Activated CD8-positive, alpha-beta memory T cell treated with anti-CD3 and anti-CD28 coated beads, Interleukin-2, amount 50 U/mL, for 24 hours (primary cell): ENCODE measurements around the gene DYNLRB1.
"Not testable (repeated sequence)": the region's sequence is repeated elsewhere in the genome, so short reads cannot be mapped to it uniquely, and the experiment has no call there.

Experiments
- DNase-seq: peaks from one replicate; pipeline ENCODE4 v3.0.0-alpha.2; 2020; ENCODE audit errors: extremely low read depth

The DYNLRB1 gene

DNA sequence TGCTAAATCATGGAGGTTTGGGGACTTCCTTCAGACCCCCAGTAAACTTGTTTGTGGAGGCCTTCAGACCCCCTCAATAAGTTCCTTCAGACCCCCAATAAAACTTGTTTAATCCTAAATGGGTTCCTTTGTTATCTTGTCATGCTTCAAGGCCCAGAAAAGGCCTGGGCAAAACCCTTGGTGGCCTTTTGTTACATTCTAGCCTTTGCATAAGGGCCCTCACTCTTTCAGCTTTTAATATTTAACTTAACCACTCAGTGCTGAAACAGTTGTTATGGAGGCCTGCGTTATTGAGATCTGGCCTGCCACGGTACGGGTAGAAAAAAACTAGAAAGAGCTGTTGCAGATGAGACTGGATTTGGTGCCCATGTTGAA lies 4.3 kb upstream of the DYNLRB1 start:
- DNase-seq, result no peak

DNA sequence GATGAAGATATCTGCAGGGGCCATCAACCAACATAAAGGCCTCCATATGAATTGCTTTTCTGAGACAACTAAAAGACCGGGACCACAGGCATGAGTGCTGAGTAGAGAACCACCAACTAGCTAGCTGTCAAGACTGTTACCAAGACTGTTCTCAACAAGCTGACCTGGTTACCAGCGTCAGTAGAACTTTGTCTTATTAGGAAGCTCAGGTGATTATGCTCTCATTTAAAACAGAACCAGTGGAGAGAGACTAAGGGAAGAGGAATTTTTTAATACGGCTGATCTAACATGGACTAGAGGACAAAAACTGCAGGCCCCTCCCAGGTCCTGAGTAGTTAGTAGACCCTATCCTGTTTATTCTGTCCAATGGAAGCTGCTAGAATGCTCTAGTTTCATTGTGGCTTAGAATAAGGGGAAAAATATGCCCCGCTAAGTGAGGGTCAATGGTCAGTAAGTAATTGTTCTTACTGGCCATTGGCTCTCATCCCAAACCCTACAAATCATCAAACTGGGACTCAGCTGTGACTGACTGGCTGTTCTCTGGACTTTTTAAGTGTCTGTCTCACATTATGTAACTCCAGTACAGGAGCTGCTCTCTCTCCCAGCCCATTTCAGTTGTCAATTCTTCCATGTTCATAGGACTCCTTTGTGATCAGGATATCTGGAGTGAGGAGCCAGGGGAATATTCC lies 3.8 kb upstream of the DYNLRB1 start:
- DNase-seq, result no peak

GRCh38 chr20:34512955-34513419 lies 3.2 kb upstream of the DYNLRB1 start:
- no peak for DNase-seq

GRCh38 chr20:34514034-34514433 lies 2.2 kb upstream of the DYNLRB1 start:
- not testable (repeated sequence) for DNase-seq

GRCh38 chr20:34514897-34515483 lies 1.2 kb upstream of the DYNLRB1 start:
- no peak for DNase-seq

DNA sequence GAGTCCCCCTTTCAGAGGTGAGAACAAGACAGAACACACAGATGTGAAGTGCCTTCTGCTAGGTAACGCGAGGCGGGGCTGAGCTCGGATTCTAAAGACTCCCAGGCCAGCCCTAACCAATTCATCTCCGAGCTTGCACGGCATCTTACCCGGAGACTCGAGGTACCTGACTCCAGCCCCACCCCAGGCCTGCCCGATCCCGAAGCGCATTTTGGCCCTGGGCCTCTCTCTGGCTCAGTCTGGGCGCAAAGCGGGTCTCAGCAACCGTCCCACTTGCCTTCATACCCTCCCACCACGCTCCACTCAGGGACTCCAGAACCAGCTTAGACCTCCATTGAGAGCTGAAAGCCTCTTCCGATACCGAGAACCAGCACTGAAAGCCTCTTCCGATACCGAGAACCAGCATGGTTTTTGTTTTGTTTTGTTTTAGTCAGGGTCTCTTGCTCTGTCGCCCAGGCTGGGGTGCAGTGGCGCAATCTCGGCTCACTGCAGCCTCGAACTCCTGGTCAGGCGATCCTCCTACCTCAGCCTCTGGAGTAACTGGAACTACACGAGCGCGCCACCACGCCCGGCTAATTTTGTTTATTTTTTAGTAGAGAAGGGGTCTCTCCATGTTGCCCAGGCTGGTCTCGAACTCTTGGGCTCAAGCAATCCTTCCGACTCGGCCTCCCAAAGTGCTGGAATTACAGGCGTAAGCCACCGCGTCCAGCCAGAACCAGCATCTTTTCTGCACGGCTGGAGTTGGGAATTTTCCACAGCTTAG lies 557 bp upstream of the DYNLRB1 start:
- no peak for DNase-seq

DNA sequence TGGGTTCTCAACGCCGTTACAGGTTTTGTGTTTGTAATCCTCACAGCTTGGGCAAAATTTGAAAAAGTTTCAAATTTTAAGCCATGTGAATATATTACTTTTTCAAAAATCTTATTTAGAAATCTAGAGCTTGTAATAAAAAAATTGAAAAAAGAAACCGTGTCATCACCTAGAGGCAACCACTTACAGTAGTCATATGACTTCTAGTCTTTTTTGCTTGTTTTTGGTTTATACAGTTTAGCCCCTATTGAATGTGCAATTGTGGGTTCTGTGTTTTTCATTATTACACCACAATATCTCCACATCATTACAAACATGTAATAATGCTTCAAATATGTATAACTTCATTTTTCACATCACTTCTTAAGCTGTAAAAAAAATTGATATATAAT lies 888 bp downstream of the DYNLRB1 start:
- no peak for DNase-seq

DNA sequence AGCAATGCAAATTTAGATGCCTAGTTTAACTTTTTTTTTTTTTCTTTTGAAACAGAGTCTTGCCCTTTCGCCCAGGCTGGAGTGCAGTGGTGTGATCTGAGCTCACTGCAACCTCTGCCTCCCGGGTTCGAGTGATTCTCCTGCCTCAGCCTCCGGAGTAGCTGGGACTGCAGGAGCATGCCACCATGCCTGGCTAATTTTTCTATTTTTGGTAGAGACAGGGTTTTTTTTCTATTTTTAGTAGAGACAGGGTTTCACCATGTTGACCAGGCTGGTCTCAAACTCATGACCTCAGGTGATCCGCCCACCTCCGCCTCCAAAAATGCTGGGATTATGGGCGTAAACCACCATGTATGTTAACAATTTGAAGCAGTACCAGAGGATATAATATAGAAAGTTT lies 2.6 kb downstream of the DYNLRB1 start:
- not testable (repeated sequence) for DNase-seq

GRCh38 chr20:34519841-34520240 lies 3.6 kb downstream of the DYNLRB1 start:
- DNase-seq, result not testable (repeated sequence)

DNA sequence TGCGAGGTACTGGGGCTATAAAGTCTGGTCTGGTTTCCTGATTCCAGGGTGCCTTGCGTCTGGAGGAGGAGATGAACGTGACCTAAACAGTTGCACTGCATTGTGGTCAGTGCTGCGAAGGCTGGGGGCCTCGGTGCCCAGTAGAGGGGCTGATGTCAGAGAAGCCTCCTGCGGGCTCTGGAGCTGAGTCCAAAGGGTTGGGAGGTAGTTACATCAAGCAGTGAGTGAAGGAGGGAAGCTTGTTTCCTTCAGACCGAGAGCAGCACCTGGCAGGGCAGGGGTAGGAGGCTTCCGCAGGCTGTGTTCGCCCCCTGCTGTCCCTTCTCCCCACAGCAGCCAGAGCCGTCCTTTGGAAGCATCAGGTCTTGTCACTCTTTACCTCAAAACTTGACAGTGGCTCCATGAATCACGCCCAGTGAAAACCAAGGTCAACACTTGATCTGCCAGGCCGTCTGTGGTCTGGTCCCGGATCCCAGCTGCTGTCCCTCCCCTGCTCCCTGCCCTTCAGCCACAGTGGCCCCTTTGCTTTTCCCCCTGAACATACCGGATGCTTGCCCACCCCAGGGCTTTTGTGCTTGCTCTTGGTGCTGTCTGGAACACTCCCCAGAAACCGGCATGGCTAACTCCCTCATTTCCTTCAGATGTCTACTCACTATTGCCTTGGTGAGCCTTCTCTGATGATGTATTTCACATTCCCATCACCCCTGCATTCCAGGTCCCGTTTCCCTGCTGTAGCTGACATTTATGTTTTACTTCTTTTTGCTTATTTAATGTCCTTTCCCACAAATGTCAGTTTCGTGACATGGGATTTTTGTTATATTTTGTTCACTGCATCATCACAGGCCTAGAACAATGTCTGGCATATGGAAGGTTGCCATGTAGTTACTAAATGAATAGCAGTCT lies 7.0 kb downstream of the DYNLRB1 start:
- DNase-seq, result no peak

GRCh38 chr20:34524426-34524825 lies 8.2 kb downstream of the DYNLRB1 start:
- no peak for DNase-seq

DNA sequence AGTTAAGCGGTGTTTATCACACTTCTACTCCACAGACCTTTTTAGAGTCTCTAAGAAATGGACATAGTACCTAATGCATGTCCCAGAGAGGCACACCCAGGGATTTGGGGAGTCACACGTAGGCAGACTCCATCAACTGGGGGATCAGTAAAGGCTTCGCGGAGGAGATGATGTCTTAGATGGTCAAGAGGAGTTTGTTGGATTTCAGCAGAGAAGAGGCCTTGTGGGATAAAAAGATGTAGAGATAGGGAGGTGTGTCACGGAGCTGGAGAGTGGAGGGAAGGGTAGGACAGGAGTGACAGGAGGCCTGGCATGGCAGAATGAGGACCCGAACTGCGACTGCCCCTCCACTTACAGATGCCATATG lies 9.1 kb downstream of the DYNLRB1 start:
- no peak for DNase-seq

- no peak for DNase-seq
These were observed 9.6 kb downstream of the DYNLRB1 start for GRCh38 chr20:34525709-34526416.

DNA sequence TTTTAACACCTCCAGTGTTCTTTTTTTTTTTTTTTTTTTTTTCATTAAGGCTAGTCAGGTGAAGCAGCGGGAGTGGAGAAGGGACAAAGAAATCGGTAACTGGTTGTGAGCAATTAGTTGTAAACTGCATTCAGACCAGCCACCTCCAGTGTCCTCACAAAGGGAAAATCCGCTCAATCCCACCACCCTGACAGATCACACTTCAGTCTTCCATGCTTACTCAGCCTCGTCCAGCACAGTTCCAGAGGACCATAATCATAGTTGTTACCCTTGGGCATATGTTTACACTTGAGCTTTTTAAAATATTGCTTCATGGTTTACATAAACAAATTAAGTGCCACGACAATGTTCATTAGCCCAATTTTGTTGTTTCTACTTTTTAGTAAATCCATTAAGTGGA lies 10.2 kb downstream of the DYNLRB1 start:
- DNase-seq, result no peak

DNA sequence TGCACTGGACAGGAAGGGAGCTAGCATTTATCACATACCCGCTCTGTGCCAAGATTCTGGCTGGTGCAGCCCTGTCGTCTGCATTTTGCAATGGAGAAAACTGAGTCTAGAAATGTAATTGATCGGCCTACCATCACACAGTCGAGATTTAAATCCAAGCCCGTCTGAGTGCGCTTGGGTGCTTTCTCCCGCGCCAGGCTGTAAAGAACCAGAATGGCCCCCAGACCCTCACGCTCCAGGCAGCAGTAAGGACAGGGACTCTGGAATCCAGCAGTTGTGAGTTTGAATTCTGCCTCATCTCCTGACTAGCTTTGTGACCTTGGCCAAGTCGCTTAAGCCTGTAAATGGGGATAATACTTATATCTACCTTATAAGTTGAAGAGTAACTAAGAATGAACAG lies 10.8 kb downstream of the DYNLRB1 start:
- DNase-seq, result no peak

DNA sequence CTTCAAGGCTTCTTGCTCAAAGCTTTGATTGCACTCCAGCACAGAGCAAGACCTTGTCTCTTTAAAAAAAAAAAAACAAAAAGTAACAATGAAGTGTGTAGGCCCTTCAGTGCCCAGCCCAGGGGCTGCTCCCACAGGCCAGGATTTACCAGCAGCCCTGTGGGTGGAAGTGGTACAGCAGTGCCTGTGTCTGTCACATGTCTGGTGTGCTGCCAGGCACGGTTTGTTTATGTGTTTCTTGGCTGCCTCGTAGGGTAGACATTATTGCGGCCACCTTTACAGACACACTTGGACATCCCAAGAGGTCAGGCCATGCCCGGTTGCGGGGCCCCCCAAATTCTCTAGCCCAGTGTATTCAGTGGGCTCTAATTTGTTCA lies 12.7 kb downstream of the DYNLRB1 start:
- DNase-seq, result no peak

DNA sequence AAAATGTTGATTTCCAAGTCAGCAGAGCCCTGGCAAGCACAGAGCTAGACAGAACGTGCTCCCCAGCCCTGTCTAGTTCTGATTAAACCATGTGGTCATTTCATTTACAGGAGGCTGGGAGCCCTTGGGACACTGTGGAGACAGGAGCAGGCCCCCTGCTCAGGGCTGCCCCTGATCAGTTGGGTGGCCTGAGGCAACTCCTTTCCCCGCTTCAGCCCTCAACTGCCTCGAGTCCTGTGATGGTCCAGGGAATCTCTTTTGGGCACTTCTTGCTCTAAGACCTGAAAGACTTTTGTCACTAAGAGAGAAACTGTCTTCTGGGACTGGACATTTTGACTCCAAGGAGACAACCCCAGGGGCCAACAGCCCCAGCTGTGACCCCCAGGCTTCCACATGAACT lies 13.5 kb downstream of the DYNLRB1 start:
- no peak for DNase-seq

DNA sequence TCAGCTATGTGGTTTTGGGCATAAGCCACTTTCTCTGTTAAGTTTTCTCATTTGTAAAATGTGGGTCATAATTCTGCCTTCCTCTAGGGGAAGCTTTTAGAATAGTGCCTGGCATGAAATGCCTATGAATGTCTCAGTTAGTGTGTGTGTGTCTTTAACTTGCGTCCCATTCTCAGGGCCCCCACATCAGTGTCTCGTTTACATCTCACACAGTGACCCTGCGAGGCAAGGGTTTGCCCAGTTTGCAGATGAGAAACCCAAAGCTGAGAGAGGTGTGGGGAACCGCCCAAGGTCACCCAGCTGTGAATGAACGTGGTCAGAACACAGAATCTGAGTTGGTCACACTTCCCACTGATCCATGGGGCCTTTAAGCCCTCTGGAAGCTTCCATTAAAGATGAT lies 14.1 kb downstream of the DYNLRB1 start:
- no peak for DNase-seq

DNA sequence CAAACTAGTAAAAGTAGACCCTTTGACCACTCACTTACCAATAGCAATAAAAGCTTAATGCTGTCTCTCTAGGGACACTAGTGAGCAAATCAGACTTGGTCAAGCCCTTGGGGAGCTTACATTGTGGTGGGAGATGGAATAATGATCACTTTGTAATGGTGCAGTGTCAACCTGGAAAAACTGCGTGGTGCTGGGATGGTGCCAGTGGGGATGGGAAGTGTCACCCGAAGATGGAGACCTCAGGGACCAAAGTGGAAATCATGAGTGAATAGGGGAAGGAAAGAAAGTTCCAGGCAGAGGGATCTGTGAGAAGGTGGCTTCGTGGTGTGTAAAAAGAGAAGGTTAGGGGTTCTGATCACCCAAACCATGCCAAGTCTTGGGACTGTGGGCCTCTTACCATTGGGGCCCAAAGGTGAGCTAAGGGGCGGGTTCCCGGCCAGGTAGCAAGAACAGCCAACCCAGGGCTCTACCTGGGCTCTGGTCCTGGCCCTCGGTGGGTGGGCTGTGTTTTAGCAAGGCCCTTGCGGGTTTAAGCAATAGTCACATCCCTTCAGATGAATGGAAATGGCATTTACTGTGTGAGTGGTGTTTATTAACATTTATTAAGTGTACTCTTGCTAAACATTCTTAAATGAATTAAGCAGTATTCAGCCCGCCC lies 15.5 kb downstream of the DYNLRB1 start:
- no peak for DNase-seq

DNA sequence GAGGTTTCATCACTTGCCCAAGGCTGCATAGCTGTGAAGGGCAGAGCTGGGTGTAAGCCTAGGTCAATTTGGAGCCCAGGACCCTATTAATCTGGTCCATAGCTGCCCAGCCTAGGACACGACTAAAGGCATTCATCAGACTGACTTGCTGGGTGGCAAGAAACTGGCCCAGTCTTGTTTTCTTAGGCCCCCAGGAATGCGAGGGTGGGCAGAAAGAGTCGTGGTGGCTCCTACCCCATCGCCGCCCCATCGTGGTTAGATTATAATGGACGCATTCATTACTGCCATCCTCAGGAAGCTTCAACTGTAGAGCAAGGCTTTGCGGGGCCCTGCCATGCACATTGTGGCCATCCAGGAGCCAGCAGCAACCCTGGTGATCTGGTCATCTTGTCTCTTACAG lies 16.1 kb downstream of the DYNLRB1 start:
- no peak for DNase-seq

GRCh38 chr20:34532756-34533155 lies 16.5 kb downstream of the DYNLRB1 start:
- no peak for DNase-seq
